HG03439 (cell line): ENCODE results near the gene EPM2A.
"Not testable (repeated sequence)": the region's sequence is repeated elsewhere in the genome, so short reads cannot be mapped to it uniquely, and the experiment has no call there.

Experiments
- ATAC-seq: cut with Tn5 transposase; IDR thresholded peaks from one replicate; pipeline ENCODE4 v1.9.1; 2021; ENCODE audit warnings: mild to moderate bottlenecking, moderate library complexity; ENCODE audit not compliant: unreplicated experiment

EPM2A gene

GRCh38 chr6:145735356-145736165 is at the start of gene EPM2A:
Gene EPM2A (minus strand): TSS chr6:145735520. CDS start chr6:145735498, 22 bp downstream.
- ATAC-seq = peak; percentile 73

- ATAC-seq = peak; percentile 71
Measured at GRCh38 chr6:145784683-145785082, 49.4 kb upstream of the EPM2A start.

GRCh38 chr6:145783796-145784195 is 48.5 kb upstream of the EPM2A start:
- ATAC-seq = no peak

GRCh38 chr6:145772846-145773245 is 37.5 kb upstream of the EPM2A start:
- ATAC-seq = no peak

- no peak for ATAC-seq
Measured at GRCh38 chr6:145765449-145765848, 30.1 kb upstream of the EPM2A start.

GRCh38 chr6:145763742-145764141 is 28.4 kb upstream of the EPM2A start:
- no peak for ATAC-seq

GRCh38 chr6:145761584-145761983 is 26.3 kb upstream of the EPM2A start:
- peak; percentile 52 for ATAC-seq

- no peak for ATAC-seq
Measured at GRCh38 chr6:145758113-145758512, 22.8 kb upstream of the EPM2A start.

GRCh38 chr6:145756170-145756662 is 20.9 kb upstream of the EPM2A start:
- ATAC-seq = no peak

GRCh38 chr6:145755682-145756081 is 20.4 kb upstream of the EPM2A start:
- ATAC-seq = no peak

GRCh38 chr6:145752638-145753037 is 17.3 kb upstream of the EPM2A start:
- ATAC-seq = no peak

- no peak for ATAC-seq
Measured at GRCh38 chr6:145749632-145750031, 14.3 kb upstream of the EPM2A start.

- ATAC-seq = no peak
Measured at GRCh38 chr6:145745861-145746260, 10.5 kb upstream of the EPM2A start.

- no peak for ATAC-seq
Measured at GRCh38 chr6:145744619-145745018, 9.3 kb upstream of the EPM2A start.

GRCh38 chr6:145743332-145743731 is 8.0 kb upstream of the EPM2A start:
- ATAC-seq = no peak

- ATAC-seq = not testable (repeated sequence)
Measured at GRCh38 chr6:145742472-145742871, 7.2 kb upstream of the EPM2A start.

- ATAC-seq = not testable (repeated sequence)
Measured at GRCh38 chr6:145739685-145740084, 4.4 kb upstream of the EPM2A start.

- no peak for ATAC-seq
Measured at GRCh38 chr6:145738265-145738664, 2.9 kb upstream of the EPM2A start.

- no peak for ATAC-seq
Measured at GRCh38 chr6:145736661-145737144, 1.4 kb upstream of the EPM2A start.

- peak; percentile 73 for ATAC-seq
Measured at GRCh38 chr6:145734486-145735355, 599 bp downstream of the EPM2A start.

- ATAC-seq = no peak
Measured at GRCh38 chr6:145733810-145734209, 1.5 kb downstream of the EPM2A start.
